NOMO-1 (cell line): Measurements from ENCODE around the gene PPAT.
"Not testable (repeated sequence)": the region's sequence is repeated elsewhere in the genome, so short reads cannot be mapped to it uniquely, and the experiment has no call there.

Experiments
- DNase-seq, 2 experiments: peaks; one replicate each; lab custom pipeline; 2025; ENCODE audit not compliant: unreplicated experiment in 2 of 2; lab: John Stamatoyannopoulos, UW

Gene PPAT

GRCh38 chr4:56387023-56388001, 48.1 kb downstream of the PPAT start, which contains the start of gene AASDH:
AASDH (minus strand) TSS chr4:56387491; CDS start chr4:56384299, 3,192 bp downstream.
- peak; percentile 88 for DNase-seq

- no peak for DNase-seq
These were observed 49.3 kb downstream of the PPAT start for GRCh38 chr4:56386091-56386490.

GRCh38 chr4:56375458-56375857, 60.0 kb downstream of the PPAT start:
- DNase-seq, result no peak

GRCh38 chr4:56374956-56375355, 60.5 kb downstream of the PPAT start:
- DNase-seq, result no peak

- no peak for DNase-seq
These were observed 62.6 kb downstream of the PPAT start for GRCh38 chr4:56372774-56373173.

GRCh38 chr4:56371426-56372220, 63.8 kb downstream of the PPAT start:
- DNase-seq, result no peak

GRCh38 chr4:56370377-56370776, 65.0 kb downstream of the PPAT start:
- DNase-seq, result no peak

- not testable (repeated sequence) for DNase-seq
These were observed 72.4 kb downstream of the PPAT start for GRCh38 chr4:56362981-56363380.

GRCh38 chr4:56360071-56360470, 75.3 kb downstream of the PPAT start:
- no peak for DNase-seq

- no peak for DNase-seq
These were observed 78.8 kb downstream of the PPAT start for GRCh38 chr4:56356650-56357049.

GRCh38 chr4:56348576-56348975, 86.8 kb downstream of the PPAT start:
- no peak for DNase-seq

GRCh38 chr4:56345458-56345857, 90.0 kb downstream of the PPAT start:
- DNase-seq, result no peak
